AG04449 (cell line): Measurements from ENCODE around the gene PLCH2.

Source experiments
- CTCF ChIA-PET: fragments of 350-600 bp; formaldehyde crosslinking; extraction: SDS; loops from one replicate; lab custom pipeline; 2021; ENCODE audit warnings: antibody characterized with exemption; lab: Yijun Ruan, JAX
- POLR2A ChIA-PET: fragments of 400-600, 350-600 bp; formaldehyde crosslinking; extraction: SDS; loops from one replicate; lab custom pipeline; 2020; ENCODE audit warnings: antibody characterized with exemption, inconsistent platforms; lab: Yijun Ruan, JAX
- DNase-seq: peaks from one replicate; pipeline ENCODE4 v3.0.0-alpha.2; 2010; ENCODE audit warnings: low read depth, low spot score
- H3K4me3 ChIP-seq: 2 replicates; pipeline ENCODE4 v1.5.1; 2011; ENCODE audit warnings: low read depth, mild to moderate bottlenecking, control low read depth, low read length
- TF ChIP-seq, protein P1 (sequence below): IDR thresholded peaks from one replicate; pipeline ENCODE4 v1.5.1; 2011; ENCODE audit warnings: mild to moderate bottlenecking, moderate library complexity, low read length, control low read depth, inconsistent platforms; ENCODE audit not compliant: insufficient read depth; ENCODE audit errors: missing control alignments

Gene PLCH2

DNA sequence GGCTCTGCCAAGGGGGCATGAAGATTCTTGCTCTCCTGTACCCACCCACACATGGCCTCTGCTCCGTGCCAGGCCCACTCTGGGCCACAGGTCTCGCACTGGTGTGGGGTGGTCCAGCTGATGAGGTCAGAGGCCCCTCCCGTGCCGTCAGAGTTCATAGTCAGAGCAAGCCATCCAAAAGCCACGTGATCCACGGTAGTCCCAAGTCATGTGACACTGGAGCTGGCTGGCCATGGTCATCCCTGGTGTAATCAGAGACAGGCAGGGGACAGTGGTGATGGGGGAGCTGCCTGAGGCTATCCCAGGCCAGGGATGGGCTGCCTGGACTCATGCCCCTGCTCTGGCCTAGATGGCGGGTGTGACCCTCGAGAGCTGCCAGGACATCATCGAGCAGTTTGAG lies 10.5 kb downstream of the PLCH2 start:
- POLR2A ChIA-PET: no interaction called here

DNA sequence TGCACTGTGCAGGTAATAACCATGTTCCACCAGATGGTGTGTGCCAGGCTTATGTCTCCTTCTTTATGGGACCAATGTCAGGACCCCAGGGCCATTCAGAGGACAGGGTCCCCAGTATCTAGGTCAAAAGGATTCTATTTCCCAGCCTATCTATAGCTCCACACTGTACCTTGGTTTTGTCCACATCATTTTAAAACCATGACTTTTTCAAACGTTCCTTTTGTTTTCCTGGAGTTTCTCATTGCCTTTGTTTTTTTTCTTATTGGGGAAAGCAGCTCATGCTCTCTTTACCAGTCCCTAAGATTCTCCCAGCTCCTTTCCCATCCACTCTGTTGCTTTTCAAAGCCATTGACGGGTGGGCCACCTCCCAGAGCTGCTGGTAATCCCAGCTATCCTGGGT lies 12.6 kb downstream of the PLCH2 start:
- ChIA-PET CTCF (interaction anchor here (0.7 to 1.3 kb wide), 5 partner anchors 22 to 964 kb away, joined by 3 read pairs; no protein-coding TSS in a partner anchor), POLR2A (no interaction called here)
- TF ChIP-seq, protein P1, sequence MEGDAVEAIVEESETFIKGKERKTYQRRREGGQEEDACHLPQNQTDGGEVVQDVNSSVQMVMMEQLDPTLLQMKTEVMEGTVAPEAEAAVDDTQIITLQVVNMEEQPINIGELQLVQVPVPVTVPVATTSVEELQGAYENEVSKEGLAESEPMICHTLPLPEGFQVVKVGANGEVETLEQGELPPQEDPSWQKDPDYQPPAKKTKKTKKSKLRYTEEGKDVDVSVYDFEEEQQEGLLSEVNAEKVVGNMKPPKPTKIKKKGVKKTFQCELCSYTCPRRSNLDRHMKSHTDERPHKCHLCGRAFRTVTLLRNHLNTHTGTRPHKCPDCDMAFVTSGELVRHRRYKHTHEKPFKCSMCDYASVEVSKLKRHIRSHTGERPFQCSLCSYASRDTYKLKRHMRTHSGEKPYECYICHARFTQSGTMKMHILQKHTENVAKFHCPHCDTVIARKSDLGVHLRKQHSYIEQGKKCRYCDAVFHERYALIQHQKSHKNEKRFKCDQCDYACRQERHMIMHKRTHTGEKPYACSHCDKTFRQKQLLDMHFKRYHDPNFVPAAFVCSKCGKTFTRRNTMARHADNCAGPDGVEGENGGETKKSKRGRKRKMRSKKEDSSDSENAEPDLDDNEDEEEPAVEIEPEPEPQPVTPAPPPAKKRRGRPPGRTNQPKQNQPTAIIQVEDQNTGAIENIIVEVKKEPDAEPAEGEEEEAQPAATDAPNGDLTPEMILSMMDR: no peak
- H3K4me3 ChIP-seq: no peak overlapping the region
- no peak for DNase-seq

More for the DNA sequence above, 10.5 kb downstream of the PLCH2 start:
- H3K4me3 ChIP-seq: no peak overlapping the region
- DNase-seq: no peak
- CTCF ChIA-PET: no interaction called here
- TF ChIP-seq, protein P1: no peak

DNA sequence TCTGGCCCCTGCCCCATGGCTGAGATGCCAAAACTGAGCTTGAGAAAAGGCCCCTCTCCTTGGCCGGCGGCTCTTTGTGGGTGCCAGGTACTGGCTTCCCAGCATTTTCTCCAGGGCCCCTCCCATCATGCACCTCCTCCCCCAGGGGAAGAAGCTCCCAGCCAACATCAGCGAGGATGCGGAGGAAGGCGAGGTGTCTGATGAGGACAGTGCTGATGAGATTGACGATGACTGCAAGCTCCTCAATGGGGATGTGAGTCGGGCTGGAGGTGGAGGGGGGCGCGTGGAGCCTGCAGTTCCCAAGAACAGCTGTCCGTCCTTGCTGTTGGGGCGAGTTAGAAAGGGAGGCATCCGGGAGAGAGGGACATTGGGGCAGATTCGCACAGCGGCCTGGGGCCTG lies 13.5 kb downstream of the PLCH2 start:
- H3K4me3 ChIP-seq: no peak overlapping the region
- TF ChIP-seq, protein P1: no peak
- DNase-seq: no peak
- CTCF ChIA-PET: no interaction called here
- POLR2A ChIA-PET: no interaction called here

DNA sequence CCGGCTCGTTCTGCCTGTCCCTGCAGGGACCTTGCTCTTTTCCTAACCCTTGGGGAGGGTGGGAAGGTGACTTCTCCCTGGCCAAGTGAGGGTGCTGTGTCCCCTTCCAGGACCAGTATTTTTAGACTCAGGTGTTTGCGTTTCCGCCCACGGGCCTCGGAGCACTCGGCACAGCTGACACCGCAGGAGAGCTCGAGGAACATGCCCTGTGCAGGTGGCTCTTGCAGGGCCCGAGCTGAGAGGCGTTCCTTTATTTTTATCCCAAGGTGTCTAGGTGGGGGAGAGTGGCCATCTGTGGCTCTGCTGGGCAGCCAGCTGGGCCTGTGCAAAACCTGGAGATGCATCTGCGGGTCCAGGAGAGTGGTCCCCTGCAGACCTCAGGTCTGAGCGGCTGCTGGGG lies 16.0 kb downstream of the PLCH2 start:
- ChIA-PET CTCF (no interaction called here), POLR2A (no interaction called here)
- no peak for DNase-seq
- TF ChIP-seq, protein P1: no peak
- H3K4me3 ChIP-seq: no peak overlapping the region

DNA sequence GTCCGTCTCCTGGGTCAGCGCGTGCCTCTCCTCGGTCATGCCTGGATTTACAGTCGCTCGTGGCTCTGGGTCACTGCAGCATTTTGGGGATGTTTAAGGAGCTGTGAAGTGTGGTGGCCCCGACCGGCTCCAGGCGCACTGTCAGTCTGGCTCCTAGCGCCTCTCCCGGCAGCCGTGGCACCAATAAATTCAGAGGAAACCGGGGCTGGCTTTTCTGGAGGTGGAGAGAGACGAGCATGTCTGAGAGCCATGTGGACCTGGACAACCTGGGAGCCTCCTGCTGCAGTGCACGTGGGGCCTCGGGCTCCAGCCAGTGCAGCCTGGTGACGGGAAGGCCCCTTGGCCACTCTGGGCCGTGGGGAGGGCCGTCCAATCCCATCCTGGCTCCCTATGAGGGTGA lies 17.1 kb downstream of the PLCH2 start:
- ChIA-PET CTCF (interaction anchor here (0.7 to 1.4 kb wide), 3 partner anchors 33 to 54 kb away, joined by 3 to 4 read pairs (median 3); partner anchors contain the start of gene PANK4), POLR2A (no interaction called here)
- TF ChIP-seq, protein P1: no peak
- no peak overlapping the region for H3K4me3 ChIP-seq
- DNase-seq: no peak

DNA sequence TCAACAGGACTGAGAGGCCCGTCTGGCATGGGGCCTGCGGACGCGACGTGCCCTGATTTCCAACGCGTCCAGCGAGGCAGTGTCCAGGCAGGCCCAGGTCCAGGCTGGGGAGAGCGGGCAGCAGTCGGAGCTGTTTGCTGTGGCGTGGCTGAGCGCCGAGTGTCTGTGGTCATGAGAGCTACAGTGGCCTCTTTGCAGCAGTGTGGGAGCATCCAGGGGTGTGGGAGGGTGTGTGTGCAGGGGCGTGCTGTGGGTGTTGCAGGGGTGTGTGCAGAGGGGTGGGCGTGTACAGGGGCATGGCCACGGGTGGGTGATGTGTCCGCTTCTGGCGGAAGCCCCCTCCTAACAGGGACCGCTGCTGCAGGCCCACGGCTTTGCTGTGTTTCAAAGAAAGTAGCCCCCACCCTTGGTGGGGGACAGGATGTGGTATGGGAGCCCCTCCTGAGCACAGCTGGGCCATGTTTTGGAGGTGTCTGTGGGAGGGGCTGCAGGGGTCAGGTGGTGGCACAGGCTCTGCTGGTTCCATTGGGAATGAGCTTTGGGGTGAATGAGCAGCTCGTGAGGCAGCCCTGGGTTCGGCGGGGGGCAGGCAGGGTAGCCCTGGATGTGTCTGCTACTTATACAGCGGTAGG lies 17.7 kb downstream of the PLCH2 start:
- H3K4me3 ChIP-seq: no peak overlapping the region
- ChIA-PET CTCF (interaction anchor here (0.9 to 1.4 kb wide), 2 partner anchors 33 to 54 kb away, joined by 3 to 4 read pairs; partner anchors contain the start of gene PANK4), POLR2A (no interaction called here)
- no peak for DNase-seq
- TF ChIP-seq, protein P1: no peak
